ENCODE measurements around the gene PDE4D. TPM values are rescaled to one million over a fixed set of nuclear protein-coding genes. Genes with fewer than 3 reads are reported as not detected.

Gene PDE4D
- total RNA-seq, 2 experiments from 2014 or later: 0.50 to 0.51 TPM

DNA sequence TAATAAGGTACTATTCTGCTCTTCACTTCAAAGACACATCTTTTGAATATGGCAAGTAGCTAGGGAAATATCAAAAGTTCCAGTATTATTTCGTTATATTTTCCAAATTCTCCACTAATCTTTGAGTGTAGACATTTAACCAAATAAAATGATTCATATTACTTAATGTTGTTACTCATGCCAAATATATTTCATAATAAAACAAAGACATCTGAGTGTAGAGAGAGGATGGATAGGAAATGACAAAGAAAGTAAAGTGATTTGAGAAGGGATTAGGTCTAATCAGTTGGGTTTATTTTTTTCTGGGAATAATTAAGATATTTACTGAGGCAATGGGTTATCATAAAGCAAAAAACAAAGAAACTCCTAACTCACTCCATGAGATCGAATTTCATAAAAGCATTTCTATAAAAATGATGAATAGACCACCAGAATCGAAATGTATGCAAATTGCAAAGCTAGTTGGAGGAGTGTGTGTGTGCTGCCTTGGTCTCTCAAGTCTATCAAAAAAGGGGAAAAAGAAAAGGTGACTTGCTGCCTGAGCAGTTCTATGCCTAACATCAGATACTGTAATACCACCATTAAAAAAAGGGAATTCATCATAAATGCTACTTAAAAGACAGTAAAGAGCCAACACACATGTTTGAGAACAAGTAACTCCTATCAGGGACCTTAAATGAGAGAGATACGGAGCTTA is 255.5 kb downstream of the PDE4D start:
- POLR2A ChIA-PET: no interaction called here
- H3K4me2 ChIP-seq (ENCODE audit: low read length): no peak overlapping the region
- no peak overlapping the region for H3K4me3 ChIP-seq (ENCODE audit: low read depth, low read length, poor library complexity, severe bottlenecking)
- no peaks in the 10 kb centered on the region for H4K20me1 ChIP-seq (ENCODE audit: insufficient read depth, low read length)
- no peak overlapping the region for H2AFZ ChIP-seq (ENCODE audit: low read length)
- H3K79me2 ChIP-seq (ENCODE audit: insufficient read depth, low read depth, low read length): no peaks in the 10 kb centered on the region
- H3K9me3 ChIP-seq (ENCODE audit: low read length): no peaks in the 10 kb centered on the region
- H3K9me2 ChIP-seq (ENCODE audit: insufficient read depth, low read length): no peaks in the 10 kb centered on the region
- CTCF ChIA-PET (ENCODE audit: unreplicated experiment): no interaction called here
- H3K4me1 ChIP-seq (ENCODE audit: insufficient read depth, low read length, poor library complexity, severe bottlenecking): no peaks in the 10 kb centered on the region
- intact Hi-C loops (cut with micrococcal nuclease; ENCODE audit: unreplicated experiment): no loop called here
- TF ChIP-seq EZH2phosphoT487 (IDR thresholded peaks at IDR 0.05; ENCODE audit: borderline replicate concordance, low read depth, low read length): no peak
- TF ChIP-seq, protein P1, sequence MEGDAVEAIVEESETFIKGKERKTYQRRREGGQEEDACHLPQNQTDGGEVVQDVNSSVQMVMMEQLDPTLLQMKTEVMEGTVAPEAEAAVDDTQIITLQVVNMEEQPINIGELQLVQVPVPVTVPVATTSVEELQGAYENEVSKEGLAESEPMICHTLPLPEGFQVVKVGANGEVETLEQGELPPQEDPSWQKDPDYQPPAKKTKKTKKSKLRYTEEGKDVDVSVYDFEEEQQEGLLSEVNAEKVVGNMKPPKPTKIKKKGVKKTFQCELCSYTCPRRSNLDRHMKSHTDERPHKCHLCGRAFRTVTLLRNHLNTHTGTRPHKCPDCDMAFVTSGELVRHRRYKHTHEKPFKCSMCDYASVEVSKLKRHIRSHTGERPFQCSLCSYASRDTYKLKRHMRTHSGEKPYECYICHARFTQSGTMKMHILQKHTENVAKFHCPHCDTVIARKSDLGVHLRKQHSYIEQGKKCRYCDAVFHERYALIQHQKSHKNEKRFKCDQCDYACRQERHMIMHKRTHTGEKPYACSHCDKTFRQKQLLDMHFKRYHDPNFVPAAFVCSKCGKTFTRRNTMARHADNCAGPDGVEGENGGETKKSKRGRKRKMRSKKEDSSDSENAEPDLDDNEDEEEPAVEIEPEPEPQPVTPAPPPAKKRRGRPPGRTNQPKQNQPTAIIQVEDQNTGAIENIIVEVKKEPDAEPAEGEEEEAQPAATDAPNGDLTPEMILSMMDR (conservative IDR thresholded peaks at IDR 0.05; ENCODE audit: low read length): no peak
- no peak for DNase-seq (ENCODE audit: low spot score)
- H3K27ac ChIP-seq (ENCODE audit: low read depth, low read length, poor library complexity, severe bottlenecking): no peak overlapping the region
- BruUV-seq (replicated peaks): no TSS peak
- no peaks in the 10 kb centered on the region for H3K36me3 ChIP-seq (ENCODE audit: insufficient read depth, low read length)

DNA sequence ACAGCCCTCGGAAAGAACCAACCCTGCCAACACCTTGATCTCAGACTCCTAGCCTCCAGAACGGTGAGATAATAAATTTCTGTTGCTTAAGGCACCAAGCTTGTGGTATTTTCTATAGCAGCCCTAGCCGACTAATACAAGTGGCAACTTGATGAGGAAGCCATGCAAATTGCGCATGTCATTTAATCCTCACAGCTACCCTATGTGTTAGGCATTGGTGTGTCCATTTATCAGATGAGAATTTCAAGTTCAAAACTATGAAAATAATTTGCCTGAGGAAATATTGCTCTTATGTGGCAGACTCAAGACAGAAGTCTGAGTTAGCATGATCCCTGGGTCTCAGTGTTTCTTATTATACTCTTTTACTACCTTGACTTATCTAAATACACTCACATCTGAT is 264.0 kb downstream of the PDE4D start:
- no peak for DNase-seq (ENCODE audit: low spot score)
- Histone ChIP-seq H3K36me3 (ENCODE audit: insufficient read depth, low read length) (no peaks in the 10 kb centered on the region), H3K4me2 (ENCODE audit: low read length) (no peak overlapping the region), H2AFZ (ENCODE audit: low read length) (no peak overlapping the region), H3K9me3 (ENCODE audit: low read length) (no peaks in the 10 kb centered on the region; the same call in 1 of the 2 replicates), H3K9me2 (ENCODE audit: insufficient read depth, low read length) (no peaks in the 10 kb centered on the region), H3K4me3 (ENCODE audit: low read depth, low read length, poor library complexity, severe bottlenecking) (no peak overlapping the region), H3K27ac (ENCODE audit: low read depth, low read length, poor library complexity, severe bottlenecking) (no peak overlapping the region), H4K20me1 (ENCODE audit: insufficient read depth, low read length) (no peaks in the 10 kb centered on the region), H3K79me2 (ENCODE audit: insufficient read depth, low read depth, low read length) (no peaks in the 10 kb centered on the region), H3K4me1 (ENCODE audit: insufficient read depth, low read length, poor library complexity, severe bottlenecking) (no peaks in the 10 kb centered on the region)
- TF ChIP-seq, protein P1 (conservative IDR thresholded peaks at IDR 0.05; ENCODE audit: low read length): no peak
- no peak for TF ChIP-seq EZH2phosphoT487 (IDR thresholded peaks at IDR 0.05; ENCODE audit: borderline replicate concordance, low read depth, low read length)
- ChIA-PET POLR2A (no interaction called here), CTCF (ENCODE audit: unreplicated experiment) (no interaction called here)
- no TSS peak for BruUV-seq (replicated peaks)
- intact Hi-C loops (cut with micrococcal nuclease; ENCODE audit: unreplicated experiment): no loop called here

DNA sequence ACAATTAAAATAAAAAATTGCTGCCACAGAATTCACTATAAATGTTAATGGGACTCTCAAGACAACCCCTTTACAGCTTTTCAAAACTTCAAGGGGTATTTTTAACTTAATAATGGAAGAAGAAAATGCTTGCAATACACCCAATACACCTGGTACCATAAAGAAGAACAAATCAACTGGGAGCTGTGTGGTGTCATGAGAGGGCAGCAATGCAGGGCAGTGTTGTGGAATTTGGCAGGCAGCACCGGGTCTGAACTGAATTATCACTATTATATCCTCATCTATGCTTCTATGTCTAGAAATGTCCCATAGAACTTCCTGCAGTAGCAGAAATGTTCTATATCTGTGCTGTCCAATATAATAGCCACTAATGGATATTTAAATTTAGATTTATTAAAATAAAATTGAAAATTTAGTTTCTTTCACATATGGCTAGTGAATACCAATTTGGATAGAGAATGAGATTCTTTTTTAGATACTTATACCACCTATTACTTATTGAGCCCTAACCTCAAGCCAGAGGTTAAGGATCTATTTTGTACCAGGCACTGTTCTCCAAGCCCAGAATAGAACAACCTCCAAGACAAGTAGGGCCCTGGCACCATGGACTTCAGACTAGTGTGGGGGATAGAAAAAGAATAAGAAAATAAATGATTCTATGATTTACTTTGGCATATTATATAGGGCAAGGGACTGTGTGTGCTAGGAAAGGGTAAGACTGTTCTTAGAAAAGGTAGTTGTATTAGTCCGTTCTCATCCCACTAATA is 265.3 kb downstream of the PDE4D start:
- Histone ChIP-seq H4K20me1 (ENCODE audit: insufficient read depth, low read length) (no peaks in the 10 kb centered on the region), H3K4me1 (ENCODE audit: insufficient read depth, low read length, poor library complexity, severe bottlenecking) (no peaks in the 10 kb centered on the region), H3K79me2 (ENCODE audit: insufficient read depth, low read depth, low read length) (no peaks in the 10 kb centered on the region), H3K4me2 (ENCODE audit: low read length) (no peak overlapping the region), H3K4me3 (ENCODE audit: low read depth, low read length, poor library complexity, severe bottlenecking) (no peak overlapping the region), H2AFZ (ENCODE audit: low read length) (no peak overlapping the region), H3K27ac (ENCODE audit: low read depth, low read length, poor library complexity, severe bottlenecking) (no peak overlapping the region), H3K36me3 (ENCODE audit: insufficient read depth, low read length) (no peaks in the 10 kb centered on the region), H3K9me2 (ENCODE audit: insufficient read depth, low read length) (no peaks in the 10 kb centered on the region), H3K9me3 (ENCODE audit: low read length) (no peaks in the 10 kb centered on the region; the same call in 1 of the 2 replicates)
- ChIA-PET POLR2A (interaction anchor here (0.6 kb wide), 1 partner anchor 37 kb away, joined by 3 read pairs; no protein-coding TSS in a partner anchor), CTCF (ENCODE audit: unreplicated experiment) (no interaction called here)
- intact Hi-C loops (cut with micrococcal nuclease; ENCODE audit: unreplicated experiment): no loop called here
- BruUV-seq (replicated peaks): no TSS peak
- TF ChIP-seq EZH2phosphoT487 (IDR thresholded peaks at IDR 0.05; ENCODE audit: borderline replicate concordance, low read depth, low read length): no peak
- TF ChIP-seq, protein P1 (conservative IDR thresholded peaks at IDR 0.05; ENCODE audit: low read length): no peak
- no peak for DNase-seq (ENCODE audit: low spot score)
